Choroid plexus epithelial cell (primary cell): ENCODE data around the gene MCM9.

Experiments
- DNase-seq: peaks from one replicate; pipeline ENCODE4 v3.0.0-alpha.2; 2010; ENCODE audit warnings: low read depth
- H3K4me3 ChIP-seq: 2 replicates; pipeline ENCODE4 v1.5.1; 2011; ENCODE audit warnings: low read depth, mild to moderate bottlenecking, control low read depth, low read length, moderate library complexity
- TF ChIP-seq, protein P1 (sequence below): conservative IDR thresholded peaks from 2 replicates; pipeline ENCODE4 v1.5.1; 2011; ENCODE audit warnings: low read depth, mild to moderate bottlenecking, control low read depth, inconsistent platforms, low read length, moderate library complexity

The MCM9 gene

DNA sequence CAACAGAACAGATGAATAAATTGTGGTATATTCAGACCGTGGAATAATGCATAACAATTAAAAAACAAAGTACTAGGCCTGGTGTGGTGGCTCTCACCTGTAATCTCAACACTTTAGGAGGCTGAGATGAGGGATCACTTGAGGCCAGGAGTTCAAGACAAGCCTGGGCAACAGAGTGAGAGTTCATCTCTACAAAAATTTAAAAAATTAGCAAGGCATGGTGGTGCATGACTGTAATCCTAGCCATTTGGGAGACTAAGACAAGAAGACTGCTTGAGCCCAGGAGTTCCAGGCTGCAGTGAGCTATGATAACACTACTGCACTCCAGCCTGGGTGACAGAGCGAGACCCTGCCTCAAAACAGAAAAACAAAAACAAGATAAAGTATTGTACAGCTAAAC lies 57.2 kb downstream of the MCM9 start:
- no peak for DNase-seq
- TF ChIP-seq, protein P1, sequence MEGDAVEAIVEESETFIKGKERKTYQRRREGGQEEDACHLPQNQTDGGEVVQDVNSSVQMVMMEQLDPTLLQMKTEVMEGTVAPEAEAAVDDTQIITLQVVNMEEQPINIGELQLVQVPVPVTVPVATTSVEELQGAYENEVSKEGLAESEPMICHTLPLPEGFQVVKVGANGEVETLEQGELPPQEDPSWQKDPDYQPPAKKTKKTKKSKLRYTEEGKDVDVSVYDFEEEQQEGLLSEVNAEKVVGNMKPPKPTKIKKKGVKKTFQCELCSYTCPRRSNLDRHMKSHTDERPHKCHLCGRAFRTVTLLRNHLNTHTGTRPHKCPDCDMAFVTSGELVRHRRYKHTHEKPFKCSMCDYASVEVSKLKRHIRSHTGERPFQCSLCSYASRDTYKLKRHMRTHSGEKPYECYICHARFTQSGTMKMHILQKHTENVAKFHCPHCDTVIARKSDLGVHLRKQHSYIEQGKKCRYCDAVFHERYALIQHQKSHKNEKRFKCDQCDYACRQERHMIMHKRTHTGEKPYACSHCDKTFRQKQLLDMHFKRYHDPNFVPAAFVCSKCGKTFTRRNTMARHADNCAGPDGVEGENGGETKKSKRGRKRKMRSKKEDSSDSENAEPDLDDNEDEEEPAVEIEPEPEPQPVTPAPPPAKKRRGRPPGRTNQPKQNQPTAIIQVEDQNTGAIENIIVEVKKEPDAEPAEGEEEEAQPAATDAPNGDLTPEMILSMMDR = no peak

DNA sequence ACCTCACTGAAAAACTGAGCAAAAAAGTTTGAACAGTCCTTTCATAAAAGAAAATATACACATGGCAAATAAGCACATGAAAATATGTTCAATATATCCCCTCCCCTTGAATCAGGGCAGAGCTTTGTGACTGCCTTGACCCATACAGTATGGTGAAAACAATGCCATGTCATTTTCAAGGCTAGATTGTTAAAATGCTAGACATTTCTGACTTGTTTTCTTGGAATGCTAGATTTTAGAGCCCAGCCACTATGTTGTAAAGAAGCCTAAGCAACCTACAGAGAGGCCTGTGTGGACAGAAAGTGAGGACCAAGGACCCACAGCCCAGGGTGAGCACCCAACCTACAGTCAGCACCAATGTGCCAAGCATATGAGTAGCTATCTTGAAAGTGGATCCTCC lies 58.1 kb downstream of the MCM9 start:
- peak; percentile 72 for DNase-seq

More for the DNA sequence above, 57.2 kb downstream of the MCM9 start:
- H3K4me3 ChIP-seq = no peak overlapping the region

DNA sequence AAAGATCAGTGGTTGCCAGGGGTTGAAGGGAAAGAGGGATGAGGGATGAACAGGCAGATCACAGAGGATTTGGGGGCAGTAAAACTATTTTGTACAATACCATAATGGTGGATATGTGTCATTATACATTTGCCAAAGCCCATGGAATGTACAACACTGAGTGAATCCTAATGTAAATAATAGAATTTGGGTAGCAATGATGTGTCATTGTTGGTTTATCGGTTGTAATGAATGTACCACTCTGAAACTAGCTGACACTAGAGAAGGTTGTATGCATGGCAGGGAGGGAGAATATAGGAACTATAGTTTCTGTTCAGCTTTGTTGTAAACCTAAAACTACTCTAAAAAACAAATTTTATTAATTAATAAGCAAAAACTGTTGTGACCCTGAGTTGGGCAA lies 58.8 kb downstream of the MCM9 start:
- TF ChIP-seq, protein P1 = no peak
- peak; percentile 12 for DNase-seq
- H3K4me3 ChIP-seq = no peak overlapping the region

More for the DNA sequence above, 58.1 kb downstream of the MCM9 start:
- no peak overlapping the region for H3K4me3 ChIP-seq
- TF ChIP-seq, protein P1 = no peak

DNA sequence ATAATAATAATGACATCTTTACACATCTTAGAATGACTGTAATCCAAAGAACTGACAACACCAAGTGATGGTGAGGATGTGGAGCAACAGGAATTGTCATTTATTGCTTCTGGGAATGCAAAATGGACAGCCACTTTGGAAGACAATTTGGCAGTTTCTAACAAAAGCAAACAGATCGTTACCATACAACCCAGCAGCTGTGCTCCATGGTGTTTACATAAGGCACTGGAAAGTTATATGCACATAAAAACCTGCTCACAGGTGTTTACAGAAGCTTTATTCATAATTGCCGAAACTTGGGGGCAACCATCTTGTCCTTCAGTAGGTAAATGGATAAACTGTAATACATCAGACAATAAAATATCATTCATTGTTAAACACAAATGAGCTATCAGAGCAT lies 59.3 kb downstream of the MCM9 start:
- DNase-seq = no peak
- TF ChIP-seq, protein P1 = no peak

DNA sequence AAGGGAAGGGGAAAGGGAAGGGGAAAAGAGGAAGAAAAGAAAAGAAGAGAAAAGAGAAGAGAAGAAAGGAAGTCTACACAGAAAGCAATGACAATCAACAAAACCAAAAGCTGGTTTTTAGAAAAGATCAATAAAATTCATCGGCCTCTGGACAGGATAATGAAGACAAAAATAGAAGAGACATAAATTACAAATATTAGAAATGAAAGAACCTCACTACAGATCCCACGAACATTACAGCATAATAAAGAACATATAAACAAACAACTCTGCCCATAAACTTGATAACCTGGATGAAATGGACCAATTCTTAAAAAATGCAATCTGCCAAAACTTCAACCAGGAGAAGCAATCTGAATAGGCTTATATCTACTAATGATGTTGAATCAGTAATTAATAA lies 61.7 kb downstream of the MCM9 start:
- H3K4me3 ChIP-seq = no peak overlapping the region
- DNase-seq = no peak
- TF ChIP-seq, protein P1 = no peak

More for the DNA sequence above, 59.3 kb downstream of the MCM9 start:
- no peak overlapping the region for H3K4me3 ChIP-seq

DNA sequence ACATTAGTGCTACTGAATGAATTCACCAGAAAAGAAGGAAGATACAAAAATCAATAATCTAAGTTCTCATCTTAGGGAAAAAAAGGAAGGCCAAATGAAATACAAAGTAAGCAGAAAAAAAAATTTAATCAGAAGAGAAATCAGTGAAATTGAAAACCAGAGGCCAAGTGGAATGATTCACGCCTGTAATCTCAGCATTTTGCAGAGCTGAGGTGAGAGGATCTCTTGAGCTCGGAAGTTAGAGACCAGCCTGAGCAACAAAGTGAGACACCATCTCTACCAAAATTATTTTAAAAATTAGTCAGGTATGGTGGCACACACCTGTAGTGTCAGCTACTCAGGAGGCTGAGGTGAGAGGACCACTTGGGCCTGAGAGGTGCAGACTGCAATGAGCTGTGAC lies 62.2 kb downstream of the MCM9 start:
- H3K4me3 ChIP-seq = no peak overlapping the region
- no peak for DNase-seq

DNA sequence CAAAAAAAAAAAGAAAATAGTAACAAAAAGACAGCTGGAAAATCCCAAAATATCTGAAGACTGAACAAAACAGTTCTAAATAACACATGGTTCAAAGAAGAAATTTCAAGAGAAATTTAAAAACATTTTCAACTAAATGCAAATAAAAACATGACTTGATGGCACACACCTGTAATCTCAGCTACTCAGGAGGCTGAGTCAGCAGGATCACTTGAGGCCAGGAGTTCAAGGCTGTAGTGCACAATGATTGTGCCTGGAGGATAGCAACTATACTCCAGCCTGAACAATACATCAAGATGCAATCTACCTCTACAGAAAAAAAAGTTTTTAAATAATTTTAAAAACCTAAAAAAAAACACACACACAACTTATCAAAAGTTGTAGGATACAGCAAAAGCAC lies 62.6 kb downstream of the MCM9 start:
- no peak overlapping the region for H3K4me3 ChIP-seq
- no peak for DNase-seq
- TF ChIP-seq, protein P1 = no peak

More for the DNA sequence above, 62.2 kb downstream of the MCM9 start:
- TF ChIP-seq, protein P1 = no peak
